ENCODE results near the gene XPO6.
"Not testable (repeated sequence)": the region's sequence is repeated elsewhere in the genome, so short reads cannot be mapped to it uniquely, and the experiment has no call there.

The XPO6 gene, protein sequence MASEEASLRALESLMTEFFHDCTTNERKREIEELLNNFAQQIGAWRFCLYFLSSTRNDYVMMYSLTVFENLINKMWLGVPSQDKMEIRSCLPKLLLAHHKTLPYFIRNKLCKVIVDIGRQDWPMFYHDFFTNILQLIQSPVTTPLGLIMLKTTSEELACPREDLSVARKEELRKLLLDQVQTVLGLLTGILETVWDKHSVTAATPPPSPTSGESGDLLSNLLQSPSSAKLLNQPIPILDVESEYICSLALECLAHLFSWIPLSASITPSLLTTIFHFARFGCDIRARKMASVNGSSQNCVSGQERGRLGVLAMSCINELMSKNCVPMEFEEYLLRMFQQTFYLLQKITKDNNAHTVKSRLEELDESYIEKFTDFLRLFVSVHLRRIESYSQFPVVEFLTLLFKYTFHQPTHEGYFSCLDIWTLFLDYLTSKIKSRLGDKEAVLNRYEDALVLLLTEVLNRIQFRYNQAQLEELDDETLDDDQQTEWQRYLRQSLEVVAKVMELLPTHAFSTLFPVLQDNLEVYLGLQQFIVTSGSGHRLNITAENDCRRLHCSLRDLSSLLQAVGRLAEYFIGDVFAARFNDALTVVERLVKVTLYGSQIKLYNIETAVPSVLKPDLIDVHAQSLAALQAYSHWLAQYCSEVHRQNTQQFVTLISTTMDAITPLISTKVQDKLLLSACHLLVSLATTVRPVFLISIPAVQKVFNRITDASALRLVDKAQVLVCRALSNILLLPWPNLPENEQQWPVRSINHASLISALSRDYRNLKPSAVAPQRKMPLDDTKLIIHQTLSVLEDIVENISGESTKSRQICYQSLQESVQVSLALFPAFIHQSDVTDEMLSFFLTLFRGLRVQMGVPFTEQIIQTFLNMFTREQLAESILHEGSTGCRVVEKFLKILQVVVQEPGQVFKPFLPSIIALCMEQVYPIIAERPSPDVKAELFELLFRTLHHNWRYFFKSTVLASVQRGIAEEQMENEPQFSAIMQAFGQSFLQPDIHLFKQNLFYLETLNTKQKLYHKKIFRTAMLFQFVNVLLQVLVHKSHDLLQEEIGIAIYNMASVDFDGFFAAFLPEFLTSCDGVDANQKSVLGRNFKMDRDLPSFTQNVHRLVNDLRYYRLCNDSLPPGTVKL

DNA sequence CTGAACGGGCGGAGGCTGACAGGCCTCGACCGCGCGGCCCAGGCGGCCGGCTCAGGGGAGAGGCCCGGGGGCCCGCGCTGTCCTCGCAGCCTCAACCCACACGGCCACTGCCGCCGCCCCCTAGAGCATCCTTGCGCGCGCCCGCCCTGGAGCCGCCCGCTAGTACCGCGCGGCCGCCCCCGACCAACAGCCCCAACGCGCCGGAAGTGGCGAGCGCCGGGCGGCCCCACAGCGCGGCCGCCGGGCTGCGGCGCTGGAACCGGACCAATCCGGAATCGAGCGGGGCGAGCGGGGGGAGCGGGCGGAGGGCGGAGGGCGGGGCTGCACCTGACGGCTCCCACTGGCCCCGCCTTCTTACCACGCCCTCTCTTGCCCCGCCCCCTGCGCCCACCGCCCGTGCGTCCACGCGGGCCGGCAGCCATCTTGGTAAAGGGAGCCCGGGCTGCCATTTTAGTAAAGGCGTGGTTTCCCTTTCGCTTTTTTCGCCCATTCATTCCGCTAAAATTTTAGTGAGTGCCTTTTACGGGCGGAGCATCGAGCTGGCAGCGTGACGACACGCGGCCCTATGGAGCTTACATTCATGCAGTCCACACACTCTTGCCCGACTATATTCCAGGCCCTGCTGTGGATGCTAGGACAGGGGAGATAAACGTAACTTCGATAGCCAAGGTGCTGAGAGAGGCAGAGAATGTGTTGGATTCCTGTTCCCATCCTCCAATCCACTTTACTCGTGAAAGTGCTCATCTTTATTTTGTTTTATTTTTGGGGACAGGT, at the start of gene XPO6:
TSS of gene XPO6 (minus strand) at position 208 of the 774 bp plus-strand sequence. CDS start 597 bp downstream, outside the sequence.
- peak; percentile 96 to 100 for DNase-seq

DNA sequence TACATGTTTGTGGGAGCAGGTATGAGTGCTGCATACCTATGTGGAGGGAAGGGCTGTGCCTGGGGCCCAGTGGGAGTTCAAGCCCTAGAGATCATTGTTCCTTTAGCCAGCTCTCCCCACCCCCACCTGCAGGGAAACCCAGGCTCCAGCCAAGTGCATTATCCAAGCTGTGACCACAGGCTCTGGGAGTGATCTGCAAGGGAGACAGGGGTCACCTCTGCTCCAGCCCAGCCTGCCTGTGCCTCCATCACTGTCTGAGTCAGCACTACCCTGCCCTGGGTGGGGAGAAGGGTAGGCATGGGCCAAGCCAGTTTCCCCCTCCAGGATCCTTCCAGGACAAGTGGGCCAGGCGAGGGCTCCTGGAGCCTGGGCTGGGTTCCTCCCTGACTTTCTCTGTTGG, 48.4 kb upstream of the XPO6 start:
- no peak for DNase-seq

DNA sequence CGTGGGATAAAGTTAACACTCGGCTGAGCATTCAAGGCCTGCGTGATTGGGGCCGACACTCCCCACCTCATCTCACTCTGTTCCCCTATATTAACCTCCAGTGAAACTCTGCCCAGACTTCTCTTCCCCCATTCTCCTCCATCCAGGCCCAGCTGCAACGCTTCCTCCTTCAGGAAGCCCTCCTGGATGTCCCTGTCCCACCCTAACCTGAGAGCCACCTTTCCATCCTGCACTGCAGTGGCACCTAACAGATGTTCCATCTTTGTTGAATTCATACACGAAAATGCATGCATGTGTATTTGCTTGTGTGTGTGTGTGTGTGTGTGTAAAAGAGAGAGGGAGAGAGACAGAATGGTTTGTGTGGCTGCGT, 48.0 kb upstream of the XPO6 start:
- DNase-seq = no peak

DNA sequence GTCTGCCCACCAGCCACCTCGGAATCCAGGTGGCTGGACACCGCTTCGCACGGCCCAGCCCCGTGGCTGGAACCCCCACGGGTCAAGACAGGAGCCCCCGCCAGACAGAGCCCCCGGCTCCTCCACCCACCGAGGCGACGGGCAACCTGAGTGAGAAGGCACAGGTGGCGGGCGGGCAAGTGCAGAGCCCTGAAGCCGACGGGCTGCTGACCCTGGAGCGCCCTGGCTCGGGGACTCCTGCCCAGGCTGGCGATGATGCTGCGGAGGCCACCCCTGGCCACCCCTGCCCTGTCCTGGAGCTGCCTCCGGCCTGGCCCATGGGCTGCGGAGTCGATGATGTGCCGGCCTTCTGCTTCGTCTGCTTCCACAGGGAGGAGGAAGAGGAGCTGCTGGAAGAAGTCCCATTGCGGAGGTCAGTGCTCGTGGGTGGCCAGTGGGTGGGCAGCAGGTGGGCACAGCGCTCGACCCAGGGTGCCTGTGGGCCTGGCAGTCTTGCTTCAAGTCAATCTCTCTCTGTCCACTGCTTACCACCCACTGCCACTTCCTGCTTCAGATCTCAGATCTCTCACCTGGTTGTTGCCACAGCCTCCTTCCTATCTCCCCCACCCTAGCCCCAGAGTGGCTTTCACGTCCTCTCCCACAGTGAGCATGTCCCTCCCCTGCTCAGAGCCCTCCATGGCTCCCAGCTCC, 47.5 kb upstream of the XPO6 start:
- no peak for DNase-seq

DNA sequence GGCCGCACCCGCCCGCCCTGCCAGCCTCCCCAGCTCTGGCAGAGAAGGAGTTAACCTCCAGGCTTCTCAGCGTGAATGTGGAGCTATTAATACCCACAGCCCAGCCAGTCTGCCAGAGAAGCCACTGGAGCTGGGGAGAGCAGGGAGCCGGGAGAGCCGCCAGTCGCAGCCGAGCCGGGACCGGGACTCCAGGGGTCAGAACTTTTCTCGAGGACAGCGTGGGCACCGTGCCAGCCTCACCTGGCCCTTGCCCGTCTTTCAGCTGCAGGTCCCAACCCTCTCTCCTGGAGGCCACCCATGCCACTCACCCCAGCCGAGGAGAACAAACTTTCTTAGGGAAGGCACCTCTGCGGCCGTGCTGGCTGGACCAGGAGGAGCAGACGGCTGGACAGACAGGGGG, 46.8 kb upstream of the XPO6 start:
- DNase-seq = no peak

DNA sequence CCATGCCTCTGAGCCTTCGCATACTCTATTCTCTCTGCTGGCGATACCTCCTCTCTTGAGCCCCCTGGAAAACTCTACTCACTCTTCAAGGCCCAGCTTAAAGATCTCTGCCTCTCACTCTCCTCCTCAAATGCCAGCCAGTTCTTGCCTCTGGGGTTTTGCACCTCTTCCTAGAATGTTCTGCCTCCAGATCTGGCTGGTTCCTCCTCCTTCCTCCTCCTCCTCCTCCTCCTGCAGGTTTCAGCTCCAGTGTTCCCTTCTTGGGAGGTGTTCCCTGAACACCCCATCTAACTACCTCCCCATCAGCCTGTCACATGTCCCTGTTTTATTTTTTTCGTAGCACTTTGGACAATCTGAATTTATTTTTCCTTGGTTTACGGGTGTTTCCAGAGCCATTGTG, 45.5 kb upstream of the XPO6 start:
- no peak for DNase-seq

DNA sequence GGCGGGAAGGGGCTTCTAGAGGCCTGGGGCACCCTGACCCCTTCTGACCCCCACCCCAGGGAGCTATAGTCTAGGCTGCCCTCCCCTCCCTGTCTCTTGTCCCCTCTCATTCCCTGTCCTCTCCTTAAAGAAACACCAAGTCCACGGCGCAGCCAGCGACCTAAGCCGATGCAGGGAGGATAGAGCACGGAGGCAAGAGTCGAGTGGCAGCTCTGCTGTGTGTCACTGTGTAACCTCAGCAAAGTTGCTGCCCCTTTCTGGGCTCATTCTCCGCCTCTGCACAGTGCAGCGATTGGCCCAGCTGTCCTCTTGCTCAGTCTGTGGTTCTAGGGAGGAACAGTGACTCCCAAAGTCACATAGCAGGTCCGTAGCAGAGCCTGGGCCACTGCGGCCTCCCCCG, 44.1 kb upstream of the XPO6 start:
- no peak for DNase-seq

DNA sequence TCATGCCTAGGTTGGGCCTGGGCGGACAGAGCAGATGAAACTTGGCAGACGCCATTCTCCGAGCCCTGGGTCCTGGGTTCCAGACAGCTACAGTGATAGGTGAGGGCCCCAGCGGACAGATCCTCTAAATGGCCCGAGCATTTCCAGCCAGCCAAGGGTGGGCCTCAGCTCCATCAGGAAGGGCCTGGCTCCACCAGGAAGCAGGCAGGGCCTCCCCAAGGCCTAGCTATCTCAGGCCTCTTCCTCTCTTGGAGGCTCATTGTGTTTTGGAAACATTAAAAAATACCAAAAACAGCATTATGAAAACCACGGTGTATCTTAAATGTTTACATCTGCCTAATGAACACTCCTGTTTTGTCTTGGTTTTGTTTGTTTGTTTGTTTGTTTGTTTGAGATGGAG, 42.4 kb upstream of the XPO6 start:
- no peak for DNase-seq

DNA sequence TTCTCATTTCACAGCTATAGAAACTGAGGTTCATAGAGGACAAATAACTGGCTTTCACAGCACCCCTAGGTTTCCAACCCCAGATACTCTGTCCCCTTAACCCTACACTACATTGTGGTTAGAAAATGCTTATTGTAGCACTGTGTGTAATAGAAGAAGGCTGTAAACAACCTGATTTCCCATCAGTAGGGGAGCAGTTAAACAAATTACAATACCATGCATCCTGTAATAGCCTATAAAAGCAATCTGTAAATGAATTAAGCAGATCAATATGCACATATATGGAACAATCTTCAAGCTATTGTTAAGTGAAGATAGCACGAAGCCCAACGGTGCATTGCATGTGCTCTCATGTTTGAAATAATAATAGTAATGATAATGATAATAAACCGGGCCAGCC, 39.2 kb upstream of the XPO6 start:
- no peak for DNase-seq

DNA sequence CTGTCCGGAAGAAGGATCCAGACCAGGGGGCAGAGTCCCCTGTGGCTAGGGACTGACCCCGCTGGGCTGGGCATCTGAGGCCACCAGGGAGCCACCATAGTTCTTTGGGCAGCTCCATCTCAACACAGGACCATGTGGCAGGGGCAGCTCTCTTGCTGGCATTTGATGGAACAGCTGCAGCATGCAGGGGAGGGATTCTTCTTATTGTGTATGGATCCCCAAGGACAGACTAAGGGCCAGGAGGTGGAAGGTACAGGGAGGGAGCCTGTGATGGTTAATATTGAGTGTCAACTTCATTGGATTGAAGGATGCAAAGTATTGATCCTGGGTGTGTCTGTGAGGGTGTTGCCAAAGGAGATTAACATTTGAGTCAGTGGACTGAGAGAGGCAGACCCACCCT, 37.7 kb upstream of the XPO6 start:
- not testable (repeated sequence) for DNase-seq

DNA sequence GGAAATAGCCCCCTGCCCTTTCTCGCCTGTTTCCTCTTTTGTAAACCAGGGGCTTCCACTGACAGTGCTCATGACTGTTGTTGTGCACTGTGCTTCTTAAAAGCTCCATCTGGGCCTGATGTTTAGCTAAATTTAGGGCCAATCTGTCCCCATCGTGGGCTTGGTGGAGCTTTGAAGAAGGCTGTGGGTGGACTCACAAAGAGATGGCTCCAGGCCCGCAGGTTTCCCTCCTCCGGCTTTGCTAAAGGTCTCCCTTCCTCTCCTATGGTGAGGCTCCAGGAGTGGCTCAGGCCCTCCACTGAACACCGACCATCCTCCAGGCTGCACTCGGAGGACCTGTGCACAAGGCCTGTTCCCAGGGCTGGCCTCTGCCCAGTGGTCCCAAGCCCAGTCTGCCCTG, 30.2 kb upstream of the XPO6 start:
- DNase-seq = no peak

DNA sequence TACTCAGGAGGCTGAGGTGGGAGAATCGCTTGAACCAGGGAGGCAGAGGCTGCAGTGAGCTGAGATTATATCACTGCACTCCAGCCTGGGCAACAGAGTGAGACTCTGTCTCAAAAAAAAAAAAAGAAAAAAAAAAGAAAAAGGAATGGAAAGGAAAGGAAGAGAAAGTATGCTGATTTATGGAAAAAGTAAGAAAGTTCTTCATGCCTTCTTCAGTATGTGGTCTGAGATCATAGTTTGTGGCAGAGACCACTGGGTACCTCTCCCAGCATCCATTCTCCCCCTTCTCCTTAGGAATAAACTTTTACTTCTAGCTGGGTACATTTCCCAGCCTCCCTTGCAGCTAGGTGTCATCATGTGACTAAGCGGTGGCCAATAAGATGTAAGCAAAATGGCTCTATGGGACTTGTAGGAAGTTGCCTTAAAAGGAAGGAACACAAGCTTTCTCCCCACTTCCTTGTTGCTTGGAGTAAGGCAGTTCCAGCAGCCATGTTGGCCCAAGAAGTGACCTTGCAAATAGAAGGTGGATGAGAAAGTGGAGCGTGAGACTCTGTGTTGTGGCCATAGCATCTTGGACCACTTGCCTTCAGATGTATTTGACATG, 26.1 kb upstream of the XPO6 start:
- DNase-seq = no peak

DNA sequence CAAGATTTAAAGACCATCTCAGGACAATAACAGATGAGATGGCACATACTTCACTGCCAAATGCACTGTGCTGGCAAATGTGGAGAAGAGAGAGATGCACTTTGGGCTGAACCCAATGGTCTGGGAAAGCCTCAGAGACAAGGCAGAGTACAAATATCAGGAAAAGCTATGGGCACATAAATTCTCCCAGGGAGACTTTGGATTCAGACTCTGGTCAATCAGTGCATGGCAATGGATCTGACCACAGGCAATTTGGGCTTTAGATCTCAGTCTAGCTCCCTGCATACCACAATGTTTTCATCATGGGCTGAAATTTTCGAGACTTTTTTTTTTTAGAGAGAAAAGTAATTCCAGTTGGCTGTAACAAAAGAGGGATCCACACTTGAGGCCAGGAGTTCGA, 20.0 kb upstream of the XPO6 start:
- DNase-seq = no peak

DNA sequence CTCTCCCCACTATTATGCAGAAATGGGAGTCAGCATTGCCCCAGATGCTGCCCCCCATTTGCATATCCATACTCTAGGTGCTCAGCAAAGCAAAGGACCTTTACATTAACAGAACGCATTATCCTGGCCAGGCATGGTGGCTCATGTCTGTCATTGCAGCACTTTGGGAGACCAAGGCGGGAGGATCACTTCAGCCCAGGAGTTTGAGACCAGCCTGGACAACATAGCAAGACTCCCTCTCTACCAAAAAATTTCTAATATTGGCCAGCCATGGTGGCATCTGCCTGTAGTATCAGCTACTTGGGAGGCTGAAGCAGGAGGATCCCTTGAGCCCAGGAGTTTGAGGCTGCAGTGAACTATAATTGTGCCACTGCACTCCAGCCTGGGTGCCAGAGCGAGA, 12.1 kb upstream of the XPO6 start:
- DNase-seq = not testable (repeated sequence)

DNA sequence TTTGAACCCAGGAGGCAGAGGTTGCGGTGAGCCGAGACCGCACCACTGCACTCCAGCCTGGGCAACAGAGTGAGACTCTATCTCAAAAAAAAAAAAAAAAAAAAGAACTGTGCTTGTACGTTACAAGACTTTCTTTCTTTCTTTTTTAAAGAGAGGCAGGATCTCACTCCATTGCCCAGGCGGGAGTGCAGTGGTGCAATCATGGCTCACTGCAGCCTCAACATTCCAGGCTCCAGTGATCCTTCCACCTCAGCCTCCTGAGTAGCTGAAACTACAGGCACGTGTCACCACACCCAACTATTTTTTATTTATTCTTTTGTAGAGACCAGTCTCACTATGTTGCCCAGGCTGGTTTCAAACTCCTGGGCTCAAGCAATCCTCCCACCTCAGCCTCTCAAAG, 8.0 kb upstream of the XPO6 start:
- DNase-seq = not testable (repeated sequence)

DNA sequence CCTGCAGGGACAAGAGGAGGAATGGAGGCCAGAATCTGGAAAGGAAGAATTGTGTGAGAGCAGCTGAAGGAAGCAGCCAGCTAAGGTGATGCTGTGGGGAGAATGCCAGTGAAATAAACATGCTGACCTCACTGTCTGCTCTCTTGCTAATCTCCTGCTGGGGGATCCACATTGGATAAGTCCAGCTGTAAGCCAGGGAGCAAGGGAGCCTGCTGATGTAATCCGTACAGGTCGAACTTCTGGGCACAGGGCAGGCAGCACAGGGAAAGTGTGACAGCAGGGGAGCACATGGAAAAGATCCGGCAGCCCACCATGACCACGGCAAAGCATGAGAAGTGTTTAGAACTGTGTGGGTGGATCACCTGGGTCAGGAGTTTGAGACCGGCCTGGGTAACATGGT, 7.5 kb upstream of the XPO6 start:
- DNase-seq = no peak

DNA sequence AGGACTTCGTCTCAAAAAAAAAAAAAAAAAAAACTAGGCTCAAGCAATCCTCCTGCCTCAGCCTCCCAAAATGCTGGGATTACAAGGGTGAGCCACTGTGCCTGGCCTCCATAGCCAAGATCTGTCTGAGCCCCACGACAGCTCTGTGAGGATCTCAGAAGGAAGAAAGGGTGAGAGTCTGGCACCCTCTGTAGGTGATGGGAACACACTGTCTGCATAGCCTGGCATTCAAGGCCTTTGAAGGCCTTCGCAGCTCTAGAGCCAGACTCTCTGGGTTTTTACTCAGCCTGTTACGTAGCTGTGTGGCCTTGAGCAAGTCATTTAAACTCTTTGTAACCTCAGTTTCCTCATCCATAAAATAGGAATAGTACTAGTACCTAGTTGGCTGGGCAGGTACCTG, 6.3 kb upstream of the XPO6 start:
- peak; percentile 36 to 69 for DNase-seq

DNA sequence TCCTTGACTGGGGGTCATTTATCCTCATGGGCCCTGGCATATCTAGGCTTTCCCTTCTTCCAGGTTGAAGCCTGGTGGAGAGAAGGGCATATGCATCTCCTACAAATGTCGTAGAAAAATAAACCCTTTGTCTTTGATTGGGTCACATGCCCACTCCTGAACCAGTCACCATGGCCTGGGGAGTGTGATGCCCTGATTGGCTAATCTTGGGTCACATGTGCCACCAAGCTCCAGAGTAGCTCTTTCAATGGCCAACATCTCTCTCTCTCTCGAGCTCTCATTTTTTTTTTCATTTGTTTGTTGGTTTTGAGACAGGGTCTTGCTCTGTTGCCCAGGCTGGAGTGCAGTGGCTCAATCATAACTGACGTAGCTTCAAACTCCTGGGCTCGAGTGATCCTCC, 5.6 kb upstream of the XPO6 start:
- DNase-seq = no peak

DNA sequence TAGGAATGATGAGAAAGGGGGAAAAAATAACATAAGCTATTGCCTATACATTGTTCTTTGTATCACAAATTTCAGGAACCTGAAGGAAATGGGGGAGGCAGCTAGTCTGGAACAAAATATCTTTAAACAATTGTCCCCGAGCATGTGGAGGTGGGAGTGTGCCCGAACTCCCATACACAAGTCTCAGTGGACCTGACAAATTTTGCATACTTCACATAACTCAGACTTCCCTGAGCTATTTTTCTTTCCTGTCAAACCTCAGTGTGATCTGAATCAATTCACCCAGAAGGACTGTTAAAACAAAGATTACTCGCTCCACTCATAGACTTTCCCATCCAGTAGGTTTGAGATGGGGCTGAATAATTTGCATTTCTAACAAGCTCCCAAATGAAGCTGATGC, 1.6 kb upstream of the XPO6 start:
- no peak for DNase-seq

DNA sequence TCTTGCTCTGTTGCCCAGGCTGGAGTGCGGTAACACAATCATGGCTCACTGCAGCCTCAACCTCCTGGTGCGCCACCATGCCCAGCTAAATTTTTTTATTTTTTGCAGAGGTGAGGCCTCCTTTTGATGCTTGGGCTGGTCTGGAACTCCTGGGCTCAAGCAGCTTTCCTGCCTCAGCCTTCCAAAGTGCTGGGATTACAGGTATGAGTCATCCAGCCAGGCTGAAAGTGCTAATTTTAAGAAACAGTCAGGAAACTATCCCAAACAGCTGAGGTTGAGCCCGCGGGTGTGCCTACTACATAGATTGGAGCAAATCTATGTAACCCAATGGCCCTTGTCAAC, 738 bp upstream of the XPO6 start:
- DNase-seq = no peak

DNA sequence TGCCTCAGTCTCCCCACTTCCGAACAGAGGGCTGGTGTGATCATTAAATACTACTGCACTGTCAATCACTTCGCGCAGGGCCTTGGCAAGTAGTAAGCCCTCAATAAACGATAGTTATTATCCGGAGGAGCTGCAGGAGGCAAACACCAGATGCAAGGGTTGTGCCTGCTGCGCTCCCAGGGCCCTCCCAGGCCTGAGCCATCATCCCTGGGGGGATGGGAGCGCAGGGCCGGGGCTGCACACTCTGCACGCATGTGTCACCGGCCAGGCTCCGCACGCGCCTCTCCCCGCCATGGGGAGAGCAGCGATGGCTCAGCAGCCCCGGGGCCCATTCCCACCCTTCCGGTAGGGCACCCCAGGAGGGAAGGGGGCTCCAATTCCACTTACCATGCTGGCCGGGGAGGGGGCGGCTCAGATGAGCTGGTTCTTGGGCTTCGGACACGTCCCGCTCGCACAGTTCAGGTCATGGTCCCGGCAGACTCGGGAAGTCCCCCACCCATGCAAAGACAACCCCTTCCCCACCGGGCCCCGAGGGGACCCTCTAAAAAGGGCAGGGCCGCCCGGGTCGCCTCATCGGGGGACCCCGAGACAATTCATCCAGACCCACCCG, 681 bp downstream of the XPO6 start:
- DNase-seq = peak; percentile 68 to 72

DNA sequence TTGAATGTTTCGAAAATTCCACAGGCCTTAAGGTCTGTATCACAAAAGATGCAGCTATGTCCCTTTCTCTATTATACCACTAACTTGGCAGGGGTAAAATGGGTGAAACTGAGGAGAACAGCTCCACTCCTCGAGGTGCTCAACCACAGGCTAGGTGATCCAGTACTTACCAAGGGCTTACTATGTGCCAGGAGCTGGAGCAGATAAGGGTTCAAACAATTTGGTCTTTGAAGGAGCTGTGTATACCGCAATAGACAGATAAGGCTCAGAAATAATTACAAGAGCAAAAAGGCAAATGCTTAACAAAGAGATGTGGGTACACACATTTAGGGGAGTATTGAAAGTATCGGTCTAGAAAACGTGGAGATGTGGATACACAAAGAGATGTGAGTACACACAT, 1.5 kb downstream of the XPO6 start:
- DNase-seq = no peak

Measured in stimulated activated CD4-positive, alpha-beta T cell treated with anti-CD3 and anti-CD28 coated beads, Interleukin-4, amount 100 ng/mL, for 4 hours (primary cell).